Epithelial cell of proximal tubule (primary cell): ENCODE measurements around the gene XRCC1. TPM values are rescaled to one million over a fixed set of nuclear protein-coding genes. Genes with fewer than 3 reads are reported as not detected.

Experiments
- DNase-seq: peaks from one replicate; pipeline ENCODE4 v3.0.0-alpha.2; 2011; ENCODE audit warnings: low read depth
- H3K4me3 ChIP-seq: 2 replicates; pipeline ENCODE4 v1.5.1; 2011; ENCODE audit warnings: low read depth, mild to moderate bottlenecking, low read length
- total RNA-seq: library from RNA; depleted of rRNA; stranded (reverse); fragments of >200 nt; gene quantifications from 2 replicates; pipeline ENCODE4 v1.2.3, GENCODE V29; 2015
- TF ChIP-seq, protein P1 (sequence below): conservative IDR thresholded peaks from 2 replicates; pipeline ENCODE4 v1.5.1; 2012; ENCODE audit warnings: low read depth, mild to moderate bottlenecking, low read length

The XRCC1 gene
- total RNA-seq, 1 donor from 2014 or later, result 31.4 TPM

DNA sequence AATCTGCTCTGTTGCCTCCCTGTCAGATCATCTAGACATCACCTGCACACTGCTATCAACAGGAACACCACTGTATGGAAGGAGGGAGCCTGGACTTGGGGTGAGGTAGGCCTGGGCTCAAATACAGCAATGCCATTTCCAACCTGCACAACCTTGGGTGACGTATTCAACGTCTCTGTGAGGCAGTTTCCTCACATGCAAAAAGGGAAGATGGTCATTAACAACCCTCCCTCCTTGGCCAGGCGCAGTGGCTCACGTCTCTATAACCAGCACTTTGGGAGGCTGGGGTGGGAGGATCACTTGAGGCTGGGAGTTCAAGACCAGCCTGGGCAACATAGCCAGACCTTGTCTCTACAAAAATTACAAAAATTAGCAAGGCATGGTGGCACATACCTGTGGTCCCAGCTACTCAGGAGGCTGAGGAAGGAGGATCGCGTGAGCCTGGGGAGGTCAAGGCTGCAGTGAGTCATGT, 13.1 kb downstream of the XRCC1 start:
- H3K4me3 ChIP-seq, result no peak overlapping the region
- TF ChIP-seq, protein P1, sequence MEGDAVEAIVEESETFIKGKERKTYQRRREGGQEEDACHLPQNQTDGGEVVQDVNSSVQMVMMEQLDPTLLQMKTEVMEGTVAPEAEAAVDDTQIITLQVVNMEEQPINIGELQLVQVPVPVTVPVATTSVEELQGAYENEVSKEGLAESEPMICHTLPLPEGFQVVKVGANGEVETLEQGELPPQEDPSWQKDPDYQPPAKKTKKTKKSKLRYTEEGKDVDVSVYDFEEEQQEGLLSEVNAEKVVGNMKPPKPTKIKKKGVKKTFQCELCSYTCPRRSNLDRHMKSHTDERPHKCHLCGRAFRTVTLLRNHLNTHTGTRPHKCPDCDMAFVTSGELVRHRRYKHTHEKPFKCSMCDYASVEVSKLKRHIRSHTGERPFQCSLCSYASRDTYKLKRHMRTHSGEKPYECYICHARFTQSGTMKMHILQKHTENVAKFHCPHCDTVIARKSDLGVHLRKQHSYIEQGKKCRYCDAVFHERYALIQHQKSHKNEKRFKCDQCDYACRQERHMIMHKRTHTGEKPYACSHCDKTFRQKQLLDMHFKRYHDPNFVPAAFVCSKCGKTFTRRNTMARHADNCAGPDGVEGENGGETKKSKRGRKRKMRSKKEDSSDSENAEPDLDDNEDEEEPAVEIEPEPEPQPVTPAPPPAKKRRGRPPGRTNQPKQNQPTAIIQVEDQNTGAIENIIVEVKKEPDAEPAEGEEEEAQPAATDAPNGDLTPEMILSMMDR, result no peak
- no peak for DNase-seq

DNA sequence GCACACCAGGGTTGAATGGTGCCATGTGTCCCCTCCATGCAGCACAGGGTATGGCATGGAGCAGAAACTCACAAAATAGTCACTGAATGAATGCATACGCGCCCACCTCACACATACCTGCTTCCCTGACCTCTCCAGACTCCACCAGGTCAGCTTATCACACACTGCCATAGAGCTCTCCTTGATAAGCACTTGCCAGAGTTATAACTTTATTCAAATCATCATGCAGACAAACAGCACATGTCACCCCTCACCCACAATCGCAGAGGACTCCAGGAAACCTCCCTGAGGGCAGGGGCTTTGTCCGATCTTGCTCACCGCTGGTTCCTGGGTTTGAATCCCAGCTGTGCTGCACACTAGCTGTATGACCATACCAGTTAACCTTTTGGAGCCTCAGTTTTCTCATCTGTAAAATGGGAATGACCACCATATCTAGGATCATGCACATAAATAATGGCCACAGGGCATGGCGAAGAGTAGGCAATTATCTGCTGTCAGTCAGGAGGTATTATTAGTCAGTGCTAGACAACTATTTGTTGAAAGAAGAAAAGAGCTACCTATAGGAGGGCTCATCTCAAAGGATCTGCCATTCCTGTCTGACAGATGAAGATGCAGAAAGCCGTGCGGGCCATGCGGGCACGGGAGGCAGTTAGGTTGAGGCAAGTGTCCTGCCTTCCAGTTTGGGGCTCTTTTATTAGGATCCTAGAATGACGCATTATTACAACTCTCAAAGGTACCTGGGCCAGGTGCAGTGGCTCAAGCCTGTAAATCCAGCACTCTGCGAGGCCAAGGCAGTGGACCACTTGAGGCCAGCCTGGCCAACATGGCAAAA, 14.0 kb downstream of the XRCC1 start:
- H3K4me3 ChIP-seq, result no peak overlapping the region
- TF ChIP-seq, protein P1, result no peak
- no peak for DNase-seq

- TF ChIP-seq, protein P1, result peak; percentile 24
- no peak overlapping the region for H3K4me3 ChIP-seq
- DNase-seq, result no peak
Observed at GRCh38 chr19:43560687-43561086, 14.6 kb downstream of the XRCC1 start.

DNA sequence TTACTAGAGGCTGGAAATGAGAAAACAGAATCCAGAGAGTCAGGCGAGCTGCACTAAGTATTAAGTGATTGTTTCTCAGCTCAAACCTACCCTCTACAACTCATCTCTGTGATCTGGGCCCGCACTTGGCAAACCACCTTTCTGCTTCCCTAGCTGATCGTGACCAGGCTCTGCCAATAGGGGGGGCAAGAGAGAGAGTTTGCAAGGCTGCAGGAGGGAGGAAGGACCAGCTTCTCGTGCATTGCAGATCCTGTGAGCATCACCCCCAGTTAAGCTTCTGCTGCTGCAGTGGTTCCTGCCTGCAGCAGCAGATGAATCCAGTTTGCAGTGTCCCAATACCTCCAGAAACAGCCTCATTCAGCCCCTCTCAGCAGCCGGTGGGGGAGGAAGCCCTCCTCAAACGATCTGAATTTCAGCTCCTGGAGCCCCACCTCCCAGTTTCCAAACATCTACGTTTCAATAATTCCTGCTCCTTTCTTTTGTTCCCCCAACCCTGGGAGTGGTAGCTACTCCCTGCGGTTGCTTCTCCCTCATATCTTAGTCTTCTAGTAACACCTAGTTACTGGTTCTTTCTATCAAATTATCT, 20.0 kb downstream of the XRCC1 start:
- DNase-seq, result no peak
- TF ChIP-seq, protein P1, result peak; percentile 91
- H3K4me3 ChIP-seq, result no peak overlapping the region

DNA sequence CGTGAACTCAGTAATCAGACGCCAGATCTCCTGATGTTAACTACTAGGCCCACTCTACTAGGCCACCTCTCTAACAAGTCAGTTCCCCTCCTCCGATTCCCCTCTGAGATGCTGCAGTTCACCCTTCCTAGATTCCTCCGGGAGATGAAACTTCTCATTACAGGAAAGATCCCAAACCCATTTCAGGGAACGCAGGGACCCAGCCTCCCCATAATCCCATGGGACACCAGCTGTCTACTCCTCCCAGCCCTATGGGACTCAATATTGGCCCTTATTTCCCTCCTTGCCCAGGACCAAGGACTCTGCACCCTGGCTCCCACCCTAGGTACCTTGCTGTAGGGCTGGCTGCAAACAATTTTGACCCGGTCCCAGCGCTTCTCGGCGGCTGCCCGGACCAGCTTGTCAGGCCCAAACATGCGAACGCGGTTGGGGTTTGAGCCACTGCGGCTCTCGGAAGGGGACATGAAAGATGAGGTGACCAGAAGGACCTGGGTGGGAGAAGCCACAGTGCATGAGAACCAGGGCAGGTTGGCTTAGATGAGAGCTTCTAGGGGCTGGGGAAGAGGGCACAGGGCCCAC, 20.9 kb downstream of the XRCC1 start:
- DNase-seq, result no peak
- TF ChIP-seq, protein P1, result no peak
- no peak overlapping the region for H3K4me3 ChIP-seq

DNA sequence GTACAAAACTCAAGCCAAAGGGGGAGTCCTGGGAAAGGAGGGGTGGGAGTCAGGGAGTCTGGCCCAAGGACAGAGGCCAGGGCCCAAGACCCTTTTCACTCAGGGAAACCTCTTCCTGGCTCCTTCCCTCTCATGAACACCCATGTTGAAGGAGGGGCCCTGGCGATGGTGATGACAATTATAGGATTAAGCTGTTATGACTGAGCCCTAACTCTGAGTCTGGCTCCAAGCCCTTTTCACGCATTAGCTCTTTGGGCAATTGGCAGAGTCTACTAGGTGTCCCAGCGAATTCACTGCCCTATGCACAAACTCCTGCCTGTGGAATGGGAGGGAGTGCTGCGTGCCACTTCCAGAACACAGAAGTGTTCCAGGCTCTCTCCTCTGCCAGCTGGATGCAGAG, 21.7 kb downstream of the XRCC1 start:
- no peak for DNase-seq
- no peak overlapping the region for H3K4me3 ChIP-seq
- TF ChIP-seq, protein P1, result no peak

DNA sequence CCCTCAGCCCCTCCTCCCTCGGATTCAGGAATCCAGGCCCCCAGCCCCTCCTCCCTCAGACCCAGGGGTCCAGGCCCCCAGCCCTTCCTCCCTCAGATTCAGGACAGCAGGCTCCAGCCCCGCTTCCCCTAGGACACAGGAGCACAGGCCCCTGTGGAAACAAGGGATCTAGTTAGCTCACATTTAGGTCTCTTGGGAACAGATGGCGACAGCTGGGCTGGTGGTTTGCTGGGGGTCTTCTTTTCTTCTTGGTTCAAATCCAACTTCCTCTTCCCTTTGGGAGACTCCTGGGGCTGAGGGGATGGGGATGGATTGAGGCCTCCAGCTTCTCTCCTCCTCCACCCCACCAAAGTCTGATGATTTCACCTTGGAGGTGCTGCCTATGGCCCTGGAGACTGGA, 22.7 kb downstream of the XRCC1 start:
- DNase-seq, result no peak
- H3K4me3 ChIP-seq, result no peak overlapping the region
- TF ChIP-seq, protein P1, result no peak
